ENCODE measurements around the gene SNRPD3. TPM values are rescaled to one million over a fixed set of nuclear protein-coding genes. Genes with fewer than 3 reads are reported as not detected.

The SNRPD3 gene
- total and polyA plus RNA-seq, 2 donors = 95.7 to 166 TPM

DNA sequence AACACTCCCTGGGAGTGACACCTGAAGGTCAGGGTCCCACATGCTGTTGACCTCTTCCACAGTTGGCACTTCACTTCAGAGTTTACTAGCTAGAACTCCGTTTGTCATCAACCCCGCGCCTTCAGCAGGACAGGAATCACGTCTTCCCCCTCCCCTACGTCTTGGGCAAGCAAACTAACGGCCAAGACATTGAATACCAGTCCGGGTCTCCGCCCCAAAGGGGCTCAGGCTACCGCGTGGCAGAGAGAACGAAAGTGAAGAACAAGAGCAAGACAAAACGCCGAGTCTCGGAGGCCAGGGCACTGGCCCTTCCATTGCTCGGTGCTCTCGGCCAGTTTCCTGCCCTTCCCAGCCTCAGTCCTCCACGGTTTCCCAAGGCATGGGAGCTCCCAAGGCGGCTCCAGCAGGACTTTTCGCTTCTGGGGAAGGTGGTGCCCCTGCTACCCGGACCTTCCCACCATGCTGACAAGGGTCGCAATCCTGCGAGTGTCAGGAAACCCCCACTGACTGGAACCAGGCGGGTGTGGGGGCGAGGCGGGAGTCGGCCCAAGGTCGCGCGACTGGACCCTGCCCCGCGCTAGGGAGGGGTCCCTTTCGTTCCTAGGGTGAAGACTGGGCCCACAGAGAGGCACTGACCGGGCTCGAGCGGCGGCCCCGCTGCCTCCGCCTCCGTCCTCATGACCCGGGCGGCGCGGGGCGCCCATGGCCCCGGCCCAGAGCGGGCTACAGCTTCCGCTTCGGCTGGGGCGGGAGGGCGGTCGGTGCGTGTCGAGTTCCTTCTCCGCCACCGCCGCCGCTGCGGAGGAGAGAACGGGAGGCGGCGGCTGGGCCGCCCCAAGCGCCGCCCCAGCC lies 1.3 kb upstream of the SNRPD3 start, which contains the start of gene GUCD1:
GUCD1 (minus strand) TSS at position 826 of the 852 bp plus-strand sequence; CDS start at position 679, 147 bp downstream.
- Histone ChIP-seq H3K27me3 (ENCODE audit: control insufficient read depth in 2 of 2, insufficient read depth in 1 of 2, low read length in 1 of 2) (no peaks in the 10 kb centered on the region), H3K9me3 (ENCODE audit: control insufficient read depth in 2 of 2, insufficient read depth in 1 of 2, low read length in 1 of 2) (no peaks in the 10 kb centered on the region), H3K36me3 (ENCODE audit: control insufficient read depth in 2 of 2, insufficient read depth in 2 of 2, low read length in 1 of 2) (peaks cover 30 to 36% of the 10 kb centered on the region in 2 donors), H3K4me3 (ENCODE audit: low read length in 2 of 2) (peak within 1 kb of the TSS; percentile 70 to 95), H3K27ac (ENCODE audit: low read depth in 1 of 2, low read length in 1 of 2) (peak within 1 kb of the TSS; percentile 92 to 99), H3K4me1 (ENCODE audit: control insufficient read depth in 2 of 2, insufficient read depth in 2 of 2, low read length in 2 of 2) (peaks cover 12 to 30% of the 10 kb centered on the region in 2 donors)
- WGBS = under 1% methylated on average over 64 of the region's 64 CpGs
- DNase-seq (ENCODE audit: low read depth in 6 of 9, low spot score in 9 of 9) = peak in 5 of 9 donors; percentile 2 to 43 (median 15)

DNA sequence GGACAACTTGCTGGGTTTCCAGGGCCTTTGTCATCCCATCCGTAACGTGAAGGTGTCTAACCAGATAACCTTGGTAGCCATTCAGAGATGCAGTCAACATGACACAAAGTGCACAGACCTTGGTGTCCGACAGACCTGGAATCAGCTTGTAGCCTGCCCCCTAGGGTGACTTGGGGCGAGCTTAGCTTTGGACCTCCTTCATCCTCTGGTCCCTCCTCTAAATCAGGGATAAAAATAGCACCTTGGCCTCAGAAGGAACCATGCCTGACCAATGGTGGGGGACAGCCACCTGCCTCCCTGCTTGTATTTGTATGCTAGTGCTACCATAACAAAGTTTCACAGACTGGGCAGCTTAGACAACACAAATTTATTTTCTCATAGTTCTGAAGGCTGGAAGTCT lies 3.7 kb downstream of the SNRPD3 start:
- whole genome bisulfite sequencing = 94% methylated on average over 4 of the region's 4 CpGs
- no peaks in the 10 kb centered on the region for H3K9me3 ChIP-seq (ENCODE audit: control insufficient read depth in 2 of 2, insufficient read depth in 1 of 2, low read length in 1 of 2)
- H3K4me1 ChIP-seq (ENCODE audit: control insufficient read depth in 2 of 2, insufficient read depth in 2 of 2, low read length in 2 of 2) = peaks cover 10 to 14% of the 10 kb centered on the region in 2 donors
- H3K27ac ChIP-seq (ENCODE audit: low read depth in 1 of 2, low read length in 1 of 2) = no peak overlapping the region
- H3K36me3 ChIP-seq (ENCODE audit: control insufficient read depth in 2 of 2, insufficient read depth in 2 of 2, low read length in 1 of 2) = peaks cover 39 to 62% of the 10 kb centered on the region in 2 donors
- no peaks in the 10 kb centered on the region for H3K27me3 ChIP-seq (ENCODE audit: control insufficient read depth in 2 of 2, insufficient read depth in 1 of 2, low read length in 1 of 2)
- no peak for DNase-seq (ENCODE audit: low read depth in 6 of 9, low spot score in 9 of 9)
- H3K4me3 ChIP-seq (ENCODE audit: low read length in 2 of 2) = no peak overlapping the region

DNA sequence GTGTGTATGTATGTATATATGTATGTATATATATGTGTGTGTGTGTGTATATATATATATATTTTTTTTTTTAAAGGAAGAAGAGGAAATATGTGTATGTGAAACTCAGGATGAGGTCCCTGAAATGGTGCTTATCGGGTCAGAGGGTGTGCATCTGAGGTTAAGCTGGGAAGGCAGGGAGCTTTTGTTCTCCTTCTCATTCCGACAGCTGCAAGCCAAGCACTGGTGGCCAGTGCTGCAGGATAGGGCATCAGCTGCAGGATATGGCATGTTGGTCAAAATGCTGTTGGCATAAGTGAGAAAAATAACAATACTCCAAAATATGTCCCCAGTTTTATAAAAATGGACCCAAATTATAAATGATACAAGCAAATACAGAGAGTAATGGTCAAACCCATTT lies 7.4 kb downstream of the SNRPD3 start:
- no peaks in the 10 kb centered on the region for H3K27me3 ChIP-seq (ENCODE audit: control insufficient read depth in 2 of 2, insufficient read depth in 1 of 2, low read length in 1 of 2)
- no peak overlapping the region for H3K4me3 ChIP-seq (ENCODE audit: low read length in 2 of 2)
- DNase-seq (ENCODE audit: low read depth in 6 of 9, low spot score in 9 of 9) = no peak
- H3K4me1 ChIP-seq (ENCODE audit: control insufficient read depth in 2 of 2, insufficient read depth in 2 of 2, low read length in 2 of 2) = no peaks in the 10 kb centered on the region
- no peak overlapping the region for H3K27ac ChIP-seq (ENCODE audit: low read depth in 1 of 2, low read length in 1 of 2)
- no peaks in the 10 kb centered on the region for H3K9me3 ChIP-seq (ENCODE audit: control insufficient read depth in 2 of 2, insufficient read depth in 1 of 2, low read length in 1 of 2)
- H3K36me3 ChIP-seq (ENCODE audit: control insufficient read depth in 2 of 2, insufficient read depth in 2 of 2, low read length in 1 of 2) = peaks cover 56 to 79% of the 10 kb centered on the region in 2 donors
- 100% methylated on average over 2 of the region's 2 CpGs for WGBS

- no peak for DNase-seq (ENCODE audit: low read depth in 6 of 9, low spot score in 9 of 9)
- H3K4me3 ChIP-seq (ENCODE audit: low read length in 2 of 2) = no peak overlapping the region
- no peaks in the 10 kb centered on the region for H3K27me3 ChIP-seq (ENCODE audit: control insufficient read depth in 2 of 2, insufficient read depth in 1 of 2, low read length in 1 of 2)
- no peak overlapping the region for H3K27ac ChIP-seq (ENCODE audit: low read depth in 1 of 2, low read length in 1 of 2)
- no peaks in the 10 kb centered on the region for H3K4me1 ChIP-seq (ENCODE audit: control insufficient read depth in 2 of 2, insufficient read depth in 2 of 2, low read length in 2 of 2)
- H3K9me3 ChIP-seq (ENCODE audit: control insufficient read depth in 2 of 2, insufficient read depth in 1 of 2, low read length in 1 of 2) = no peaks in the 10 kb centered on the region
- H3K36me3 ChIP-seq (ENCODE audit: control insufficient read depth in 2 of 2, insufficient read depth in 2 of 2, low read length in 1 of 2) = peaks cover 56 to 75% of the 10 kb centered on the region in 2 donors
- whole genome bisulfite sequencing = 93% methylated on average over 2 of the region's 2 CpGs
Observed at GRCh38 chr22:24564376-24565058, 8.7 kb downstream of the SNRPD3 start.

DNA sequence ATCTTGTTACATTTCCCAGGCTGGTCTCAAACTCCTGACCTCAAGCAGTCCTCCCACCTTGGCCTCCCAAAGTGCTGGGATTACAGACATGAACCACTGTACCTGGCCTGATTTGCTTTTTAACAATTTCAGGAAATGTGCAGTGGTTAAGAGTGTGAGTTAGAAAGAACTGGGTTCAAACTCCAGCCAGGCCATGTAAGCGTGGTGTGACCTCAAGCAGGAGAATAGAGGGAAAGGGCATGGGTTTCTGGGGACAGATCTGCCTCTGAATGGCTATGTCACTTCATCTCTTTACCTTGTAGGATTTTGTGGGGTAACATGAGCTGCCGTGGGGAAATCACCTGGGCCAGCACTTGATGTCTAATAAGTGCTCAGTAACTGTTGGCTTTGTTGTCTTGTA lies 9.3 kb downstream of the SNRPD3 start:
- 97% methylated on average over 2 of the region's 2 CpGs for WGBS
- Histone ChIP-seq H3K27ac (ENCODE audit: low read depth in 1 of 2, low read length in 1 of 2) (no peak overlapping the region), H3K4me3 (ENCODE audit: low read length in 2 of 2) (no peak overlapping the region), H3K4me1 (ENCODE audit: control insufficient read depth in 2 of 2, insufficient read depth in 2 of 2, low read length in 2 of 2) (no peaks in the 10 kb centered on the region), H3K27me3 (ENCODE audit: control insufficient read depth in 2 of 2, insufficient read depth in 1 of 2, low read length in 1 of 2) (no peaks in the 10 kb centered on the region), H3K36me3 (ENCODE audit: control insufficient read depth in 2 of 2, insufficient read depth in 2 of 2, low read length in 1 of 2) (peaks cover 56 to 77% of the 10 kb centered on the region in 2 donors), H3K9me3 (ENCODE audit: control insufficient read depth in 2 of 2, insufficient read depth in 1 of 2, low read length in 1 of 2) (no peaks in the 10 kb centered on the region)
- no peak for DNase-seq (ENCODE audit: low read depth in 6 of 9, low spot score in 9 of 9)

DNA sequence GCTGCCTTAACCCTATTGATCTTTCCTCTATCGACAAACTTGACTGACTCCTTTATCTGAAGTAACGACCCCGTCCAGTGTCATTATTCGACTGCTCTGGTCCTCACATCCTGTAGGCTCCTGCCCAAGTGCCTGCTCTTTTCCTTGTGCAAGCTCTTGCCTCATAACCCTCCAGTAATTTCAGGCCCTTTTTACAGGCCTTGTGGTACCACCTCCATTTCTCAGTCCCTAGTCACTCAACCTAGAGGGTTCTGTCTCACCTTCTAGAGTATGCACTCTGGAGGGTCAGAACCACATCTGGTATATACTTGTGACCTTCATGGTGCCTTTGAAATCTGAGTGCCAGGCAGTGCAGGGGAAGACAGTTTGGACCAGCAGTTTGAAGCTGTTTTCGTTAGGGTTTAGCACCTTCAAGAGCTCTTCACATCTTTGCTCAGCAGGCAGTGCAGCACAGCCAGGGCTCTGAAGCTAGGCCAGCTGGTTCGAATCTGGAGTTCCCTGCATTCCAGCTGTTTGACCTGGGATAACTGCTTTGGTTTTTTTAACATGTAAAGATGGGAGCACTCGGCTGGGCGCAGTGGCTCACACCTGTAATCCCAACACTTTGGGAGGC lies 11.2 kb downstream of the SNRPD3 start:
- Histone ChIP-seq H3K9me3 (ENCODE audit: control insufficient read depth in 2 of 2, insufficient read depth in 1 of 2, low read length in 1 of 2) (no peaks in the 10 kb centered on the region), H3K4me1 (ENCODE audit: control insufficient read depth in 2 of 2, insufficient read depth in 2 of 2, low read length in 2 of 2) (no peaks in the 10 kb centered on the region), H3K36me3 (ENCODE audit: control insufficient read depth in 2 of 2, insufficient read depth in 2 of 2, low read length in 1 of 2) (peaks cover 57 to 79% of the 10 kb centered on the region in 2 donors), H3K27me3 (ENCODE audit: control insufficient read depth in 2 of 2, insufficient read depth in 1 of 2, low read length in 1 of 2) (no peaks in the 10 kb centered on the region), H3K27ac (ENCODE audit: low read depth in 1 of 2, low read length in 1 of 2) (no peak overlapping the region), H3K4me3 (ENCODE audit: low read length in 2 of 2) (no peak overlapping the region)
- WGBS = 97% methylated on average over 8 of the region's 8 CpGs
- DNase-seq (ENCODE audit: low read depth in 6 of 9, low spot score in 9 of 9) = no peak

GRCh38 chr22:24567668-24568067 lies 11.9 kb downstream of the SNRPD3 start:
- Histone ChIP-seq H3K27me3 (ENCODE audit: control insufficient read depth in 2 of 2, insufficient read depth in 1 of 2, low read length in 1 of 2) (no peaks in the 10 kb centered on the region), H3K27ac (ENCODE audit: low read depth in 1 of 2, low read length in 1 of 2) (no peak overlapping the region), H3K4me1 (ENCODE audit: control insufficient read depth in 2 of 2, insufficient read depth in 2 of 2, low read length in 2 of 2) (no peaks in the 10 kb centered on the region), H3K36me3 (ENCODE audit: control insufficient read depth in 2 of 2, insufficient read depth in 2 of 2, low read length in 1 of 2) (peaks cover 64 to 81% of the 10 kb centered on the region in 2 donors), H3K4me3 (ENCODE audit: low read length in 2 of 2) (no peak overlapping the region), H3K9me3 (ENCODE audit: control insufficient read depth in 2 of 2, insufficient read depth in 1 of 2, low read length in 1 of 2) (no peaks in the 10 kb centered on the region)
- WGBS = 95% methylated on average over 10 of the region's 10 CpGs
- DNase-seq (ENCODE audit: low read depth in 6 of 9, low spot score in 9 of 9) = no peak

- DNase-seq (ENCODE audit: low read depth in 6 of 9, low spot score in 9 of 9) = no peak
- Histone ChIP-seq H3K9me3 (ENCODE audit: control insufficient read depth in 2 of 2, insufficient read depth in 1 of 2, low read length in 1 of 2) (no peaks in the 10 kb centered on the region), H3K36me3 (ENCODE audit: control insufficient read depth in 2 of 2, insufficient read depth in 2 of 2, low read length in 1 of 2) (peaks cover 61 to 73% of the 10 kb centered on the region in 2 donors), H3K4me3 (ENCODE audit: low read length in 2 of 2) (no peak overlapping the region), H3K27ac (ENCODE audit: low read depth in 1 of 2, low read length in 1 of 2) (no peak overlapping the region), H3K27me3 (ENCODE audit: control insufficient read depth in 2 of 2, insufficient read depth in 1 of 2, low read length in 1 of 2) (no peaks in the 10 kb centered on the region), H3K4me1 (ENCODE audit: control insufficient read depth in 2 of 2, insufficient read depth in 2 of 2, low read length in 2 of 2) (no peaks in the 10 kb centered on the region)
- WGBS = 95% methylated on average over 7 of the region's 7 CpGs
Observed at GRCh38 chr22:24571266-24571665, 15.5 kb downstream of the SNRPD3 start.

GRCh38 chr22:24576778-24577177 lies 21.0 kb downstream of the SNRPD3 start:
- Histone ChIP-seq H3K27ac (ENCODE audit: low read depth in 1 of 2, low read length in 1 of 2) (no peak overlapping the region), H3K36me3 (ENCODE audit: control insufficient read depth in 2 of 2, insufficient read depth in 2 of 2, low read length in 1 of 2) (peaks cover 17 to 36% of the 10 kb centered on the region in 2 donors), H3K9me3 (ENCODE audit: control insufficient read depth in 2 of 2, insufficient read depth in 1 of 2, low read length in 1 of 2) (no peaks in the 10 kb centered on the region), H3K4me1 (ENCODE audit: control insufficient read depth in 2 of 2, insufficient read depth in 2 of 2, low read length in 2 of 2) (peaks cover 0 to 2% of the 10 kb centered on the region in 2 donors), H3K4me3 (ENCODE audit: low read length in 2 of 2) (no peak overlapping the region), H3K27me3 (ENCODE audit: control insufficient read depth in 2 of 2, insufficient read depth in 1 of 2, low read length in 1 of 2) (no peaks in the 10 kb centered on the region)
- DNase-seq (ENCODE audit: low read depth in 6 of 9, low spot score in 9 of 9) = no peak
- 94% methylated on average over 1 of the region's 1 CpG for WGBS

Data from thymus (tissue), 11 donors.